ENCODE results near the gene ANKH. TPM values are rescaled to one million over a fixed set of nuclear protein-coding genes. Genes with fewer than 3 reads are reported as not detected.

Gene ANKH
- total and polyA plus RNA-seq, 4 donors: 10.8 to 46.7 (median 17.2) TPM

DNA sequence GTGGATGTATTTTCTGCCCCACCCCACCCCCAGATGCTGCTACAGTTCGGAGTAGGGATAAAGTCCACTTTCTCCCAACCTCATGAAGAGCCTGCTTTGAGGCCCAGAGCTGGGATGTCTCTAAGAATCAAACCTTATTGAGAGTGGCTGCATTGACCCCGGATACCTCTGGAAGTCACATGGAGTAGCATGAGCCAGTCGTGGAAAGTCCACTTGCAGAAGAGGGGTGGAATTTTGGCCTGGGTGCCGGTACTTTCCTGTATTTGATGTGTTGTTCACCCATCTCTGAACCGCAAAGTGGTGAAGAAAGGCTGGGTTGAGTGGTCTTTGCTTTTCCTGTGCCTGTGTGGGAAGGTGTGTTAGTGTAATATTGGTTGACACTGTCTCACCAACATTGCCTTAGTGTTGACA, 203.4 kb downstream of the ANKH start:
- ATAC-seq (ENCODE audit: insufficient read depth, low FRiP score): no peak
- no peak overlapping the region for H3K27ac ChIP-seq (ENCODE audit: low read depth in 1 of 2, low read length in 1 of 2)
- H3K9ac ChIP-seq (ENCODE audit: insufficient read depth in 1 of 2, low read length in 2 of 2): no peak overlapping the region

DNA sequence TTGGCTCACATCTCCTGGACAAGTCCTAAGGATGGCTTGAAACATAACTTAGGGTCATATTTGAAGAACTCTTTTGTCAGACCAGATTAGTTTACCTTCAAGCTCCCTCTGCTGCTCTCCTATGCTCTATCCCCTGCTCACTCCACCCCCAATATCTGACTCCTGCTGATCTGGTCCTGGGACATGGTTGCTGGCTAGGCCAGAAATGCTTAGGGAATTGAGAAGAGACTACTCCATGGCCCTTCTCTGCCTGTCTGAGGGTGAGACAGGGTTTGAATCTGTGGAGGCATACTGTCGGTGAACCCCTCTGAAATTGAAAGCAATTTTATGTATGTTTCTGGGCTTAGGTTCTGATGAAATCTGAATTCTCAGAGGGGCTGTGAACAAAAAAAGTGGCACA, 203.8 kb downstream of the ANKH start:
- H3K27me3 ChIP-seq (ENCODE audit: control insufficient read depth in 3 of 3, insufficient read depth in 3 of 3, low read length in 2 of 3): no peaks in the 10 kb centered on the region
- H3K9ac ChIP-seq (ENCODE audit: insufficient read depth in 1 of 2, low read length in 2 of 2): no peak overlapping the region
- ATAC-seq (ENCODE audit: insufficient read depth, low FRiP score) (no peak), DNase-seq (no peak)
- 85 to 95% methylated on average over 1 of the region's 1 CpG for WGBS, 2 donors
- no peak overlapping the region for H3K27ac ChIP-seq (ENCODE audit: low read depth in 1 of 2, low read length in 1 of 2)
- H3K4me3 ChIP-seq: no peak overlapping the region
- no peaks in the 10 kb centered on the region for H3K36me3 ChIP-seq (ENCODE audit: control insufficient read depth in 4 of 4, insufficient read depth in 4 of 4, low read length in 4 of 4)
- H3K9me3 ChIP-seq (ENCODE audit: control insufficient read depth in 4 of 4, insufficient read depth in 3 of 4, low read length in 3 of 4): no peaks in the 10 kb centered on the region
- peaks cover 11 to 32% (median 17%) of the 10 kb centered on the region in 5 donors for H3K4me1 ChIP-seq (ENCODE audit: control insufficient read depth in 5 of 5, insufficient read depth in 5 of 5, low read length in 5 of 5)
- TF ChIP-seq, protein P1, sequence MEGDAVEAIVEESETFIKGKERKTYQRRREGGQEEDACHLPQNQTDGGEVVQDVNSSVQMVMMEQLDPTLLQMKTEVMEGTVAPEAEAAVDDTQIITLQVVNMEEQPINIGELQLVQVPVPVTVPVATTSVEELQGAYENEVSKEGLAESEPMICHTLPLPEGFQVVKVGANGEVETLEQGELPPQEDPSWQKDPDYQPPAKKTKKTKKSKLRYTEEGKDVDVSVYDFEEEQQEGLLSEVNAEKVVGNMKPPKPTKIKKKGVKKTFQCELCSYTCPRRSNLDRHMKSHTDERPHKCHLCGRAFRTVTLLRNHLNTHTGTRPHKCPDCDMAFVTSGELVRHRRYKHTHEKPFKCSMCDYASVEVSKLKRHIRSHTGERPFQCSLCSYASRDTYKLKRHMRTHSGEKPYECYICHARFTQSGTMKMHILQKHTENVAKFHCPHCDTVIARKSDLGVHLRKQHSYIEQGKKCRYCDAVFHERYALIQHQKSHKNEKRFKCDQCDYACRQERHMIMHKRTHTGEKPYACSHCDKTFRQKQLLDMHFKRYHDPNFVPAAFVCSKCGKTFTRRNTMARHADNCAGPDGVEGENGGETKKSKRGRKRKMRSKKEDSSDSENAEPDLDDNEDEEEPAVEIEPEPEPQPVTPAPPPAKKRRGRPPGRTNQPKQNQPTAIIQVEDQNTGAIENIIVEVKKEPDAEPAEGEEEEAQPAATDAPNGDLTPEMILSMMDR (IDR thresholded peaks at IDR 0.05; ENCODE audit: control extremely low read depth, extremely low read depth): no peak

More for the DNA sequence above, 203.4 kb downstream of the ANKH start:
- Histone ChIP-seq H3K4me1 (ENCODE audit: control insufficient read depth in 5 of 5, insufficient read depth in 5 of 5, low read length in 5 of 5) (peaks cover 11 to 36% (median 17%) of the 10 kb centered on the region in 5 donors), H3K4me3 (no peak overlapping the region), H3K36me3 (ENCODE audit: control insufficient read depth in 4 of 4, insufficient read depth in 4 of 4, low read length in 4 of 4) (no peaks in the 10 kb centered on the region), H3K27me3 (ENCODE audit: control insufficient read depth in 3 of 3, insufficient read depth in 3 of 3, low read length in 2 of 3) (no peaks in the 10 kb centered on the region), H3K9me3 (ENCODE audit: control insufficient read depth in 4 of 4, insufficient read depth in 3 of 4, low read length in 3 of 4) (no peaks in the 10 kb centered on the region)
- TF ChIP-seq, protein P1 (IDR thresholded peaks at IDR 0.05; ENCODE audit: control extremely low read depth, extremely low read depth): no peak
- no peak for DNase-seq
- 63 to 91% methylated on average over 5 of the region's 5 CpGs for WGBS, 2 donors

DNA sequence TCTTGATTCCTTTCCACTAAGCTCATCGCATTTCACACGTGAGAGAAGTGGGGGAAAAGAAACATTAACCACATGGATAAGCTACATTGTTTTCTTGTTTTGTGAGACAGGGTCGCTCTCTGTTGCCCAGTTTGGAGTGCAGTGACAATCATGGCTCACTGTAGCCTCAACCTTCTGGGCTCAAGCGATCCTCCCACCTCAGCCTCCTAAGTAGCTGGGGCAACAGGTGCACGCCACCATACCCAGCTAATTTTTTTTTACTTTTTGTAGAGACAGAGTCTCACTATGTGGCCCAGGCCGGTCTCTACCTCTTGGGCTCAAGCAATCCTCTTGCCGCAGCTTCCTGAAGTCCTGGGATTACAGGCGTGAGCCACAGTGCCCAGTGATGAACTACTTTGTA, 204.3 kb downstream of the ANKH start:
- TF ChIP-seq, protein P1 (IDR thresholded peaks at IDR 0.05; ENCODE audit: control extremely low read depth, extremely low read depth): no peak
- no peak for ATAC-seq (ENCODE audit: insufficient read depth, low FRiP score)
- DNase-seq: no peak
- 81 to 85% methylated on average over 8 of the region's 8 CpGs for WGBS, 2 donors
- H3K4me1 ChIP-seq (ENCODE audit: control insufficient read depth in 5 of 5, insufficient read depth in 5 of 5, low read length in 5 of 5): peaks cover 7 to 30% (median 13%) of the 10 kb centered on the region in 5 donors
- no peaks in the 10 kb centered on the region for H3K9me3 ChIP-seq (ENCODE audit: control insufficient read depth in 4 of 4, insufficient read depth in 3 of 4, low read length in 3 of 4)
- no peaks in the 10 kb centered on the region for H3K27me3 ChIP-seq (ENCODE audit: control insufficient read depth in 3 of 3, insufficient read depth in 3 of 3, low read length in 2 of 3)
- no peak overlapping the region for H3K27ac ChIP-seq (ENCODE audit: low read depth in 1 of 2, low read length in 1 of 2)
- H3K9ac ChIP-seq (ENCODE audit: insufficient read depth in 1 of 2, low read length in 2 of 2): no peak overlapping the region
- no peaks in the 10 kb centered on the region for H3K36me3 ChIP-seq (ENCODE audit: control insufficient read depth in 4 of 4, insufficient read depth in 4 of 4, low read length in 4 of 4)
- H3K4me3 ChIP-seq: no peak overlapping the region

DNA sequence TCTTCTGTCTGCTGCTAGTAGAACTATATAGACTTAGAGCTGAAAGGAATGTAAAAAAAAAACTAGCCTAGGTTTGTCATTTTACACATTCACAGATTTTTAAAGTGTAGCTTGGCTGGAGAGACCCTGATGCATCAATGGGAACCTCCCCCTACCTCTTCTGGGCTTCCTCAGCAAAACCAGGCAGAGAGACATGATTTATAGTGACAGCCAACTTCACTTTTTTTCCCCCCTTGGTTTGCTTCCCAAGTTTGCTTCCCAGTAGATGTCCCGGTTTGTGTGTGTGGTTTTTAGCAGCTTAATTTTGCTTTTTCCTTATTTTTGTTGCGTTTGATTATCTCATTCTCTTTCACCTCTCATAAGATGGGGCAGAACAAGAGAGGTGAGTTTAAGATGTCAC, 205.2 kb downstream of the ANKH start:
- H3K4me3 ChIP-seq: no peak overlapping the region
- H3K9me3 ChIP-seq (ENCODE audit: control insufficient read depth in 4 of 4, insufficient read depth in 3 of 4, low read length in 3 of 4): no peaks in the 10 kb centered on the region
- H3K4me1 ChIP-seq (ENCODE audit: control insufficient read depth in 5 of 5, insufficient read depth in 5 of 5, low read length in 5 of 5): peaks cover 7 to 25% (median 10%) of the 10 kb centered on the region in 5 donors
- H3K36me3 ChIP-seq (ENCODE audit: control insufficient read depth in 4 of 4, insufficient read depth in 4 of 4, low read length in 4 of 4): peaks cover 0 to 2% (median 0%) of the 10 kb centered on the region in 4 donors
- H3K9ac ChIP-seq (ENCODE audit: insufficient read depth in 1 of 2, low read length in 2 of 2): no peak overlapping the region
- H3K27me3 ChIP-seq (ENCODE audit: control insufficient read depth in 3 of 3, insufficient read depth in 3 of 3, low read length in 2 of 3): no peaks in the 10 kb centered on the region
- WGBS, 2 donors: 47 to 58% methylated on average over 2 of the region's 2 CpGs
- no peak for ATAC-seq (ENCODE audit: insufficient read depth, low FRiP score)
- DNase-seq: no peak
- H3K27ac ChIP-seq (ENCODE audit: low read depth in 1 of 2, low read length in 1 of 2): no peak overlapping the region
- TF ChIP-seq, protein P1 (IDR thresholded peaks at IDR 0.05; ENCODE audit: control extremely low read depth, extremely low read depth): no peak
